Stimulated activated CD8-positive, alpha-beta memory T cell treated with anti-CD3 and anti-CD28 coated beads, Interleukin-2, amount 100 ng/mL, for 48 hours (primary cell): ENCODE results near the gene CNOT6.
"Not testable (repeated sequence)": the region's sequence is repeated elsewhere in the genome, so short reads cannot be mapped to it uniquely, and the experiment has no call there.

Source experiments
- DNase-seq, 2 donors: peaks; one replicate each; pipeline ENCODE4 v3.0.0-alpha.2; 2020; ENCODE audit warnings: low read depth in 2 of 2

The CNOT6 gene

DNA sequence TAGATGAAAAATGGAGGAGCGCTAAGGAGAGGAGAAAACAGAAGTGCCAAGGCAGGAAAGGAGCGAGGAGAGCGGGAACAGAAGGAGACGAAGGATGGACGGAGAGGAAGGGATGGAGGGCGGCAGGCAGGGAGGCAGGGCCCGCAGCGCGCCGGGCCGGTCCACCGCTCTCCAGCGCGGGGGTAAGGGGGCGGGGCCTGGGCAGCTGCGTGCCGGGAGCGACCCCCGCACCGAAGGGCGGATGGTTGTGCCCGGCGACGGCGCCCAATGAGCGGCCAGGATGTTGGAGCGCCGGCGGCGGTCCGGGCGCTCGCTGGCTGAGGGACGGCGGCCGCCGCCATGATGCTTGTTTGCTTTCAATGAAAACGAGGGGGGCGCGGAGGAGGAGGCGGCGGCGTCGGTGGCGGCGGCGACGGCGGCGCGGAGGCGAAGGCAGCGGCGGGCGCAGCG lies at the start of gene CNOT6:
TSS of gene CNOT6 (plus strand) at position 320 of the 450 bp plus-strand sequence. CDS start 34,898 bp downstream, outside the sequence.
- DNase-seq, result peak; percentile 89 to 94

DNA sequence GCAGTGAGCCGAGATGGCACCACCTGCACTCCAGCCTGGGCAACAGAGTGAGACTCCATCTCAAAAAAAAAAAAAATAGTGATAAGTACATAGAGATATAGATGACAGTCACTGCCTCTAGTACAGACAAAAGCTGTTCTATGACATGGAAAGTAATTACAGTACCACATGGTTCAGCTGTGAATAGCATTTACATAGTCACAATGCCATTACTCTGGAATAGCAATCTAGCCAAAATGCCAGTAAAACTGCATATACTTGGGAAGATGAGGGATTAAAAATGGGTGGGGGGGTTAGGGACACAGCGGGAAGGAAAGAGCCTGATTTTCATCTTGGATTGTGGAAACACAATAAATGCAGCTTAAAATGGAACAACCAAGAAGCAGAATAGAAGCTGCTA lies 39.4 kb upstream of the CNOT6 start:
- DNase-seq, result no peak

DNA sequence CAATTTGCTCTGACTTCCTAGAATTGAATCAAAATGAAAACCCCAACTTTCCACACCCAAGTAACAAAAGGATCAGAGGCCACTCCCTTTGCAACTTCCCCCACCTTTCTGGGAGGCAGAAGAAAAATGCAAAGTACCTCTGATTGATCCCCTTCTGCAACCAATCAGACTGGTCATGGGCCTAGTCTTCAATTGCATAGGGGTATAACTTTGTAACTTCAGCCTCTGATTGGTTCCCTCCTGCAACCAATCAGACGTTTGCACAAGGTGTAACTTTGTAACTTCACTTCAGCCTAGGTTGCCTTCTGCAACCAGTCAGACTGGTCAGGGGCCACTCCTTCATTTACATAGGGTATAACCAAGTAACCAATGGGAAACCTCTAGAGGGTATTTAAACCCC lies 38.3 kb upstream of the CNOT6 start:
- no peak for DNase-seq

DNA sequence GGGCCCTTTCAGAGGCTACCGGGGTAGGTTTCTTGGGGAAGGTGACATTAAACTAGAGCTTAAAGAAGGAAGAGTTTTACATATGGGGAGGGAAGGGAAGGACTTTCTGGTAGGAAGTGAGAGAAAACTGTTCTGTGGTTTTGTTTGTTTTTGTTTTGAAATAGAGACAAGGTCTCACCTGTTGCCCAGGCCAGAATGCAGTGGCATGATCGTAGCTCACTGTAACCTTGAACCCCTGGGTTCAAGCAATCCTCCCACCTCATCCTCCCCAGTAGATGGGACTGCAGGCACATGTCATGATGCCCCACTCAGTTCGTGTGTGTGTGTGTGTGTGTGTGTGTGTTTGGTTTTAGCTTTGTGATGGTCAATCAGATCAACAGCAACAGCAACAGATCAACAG lies 37.4 kb upstream of the CNOT6 start:
- DNase-seq, result no peak

DNA sequence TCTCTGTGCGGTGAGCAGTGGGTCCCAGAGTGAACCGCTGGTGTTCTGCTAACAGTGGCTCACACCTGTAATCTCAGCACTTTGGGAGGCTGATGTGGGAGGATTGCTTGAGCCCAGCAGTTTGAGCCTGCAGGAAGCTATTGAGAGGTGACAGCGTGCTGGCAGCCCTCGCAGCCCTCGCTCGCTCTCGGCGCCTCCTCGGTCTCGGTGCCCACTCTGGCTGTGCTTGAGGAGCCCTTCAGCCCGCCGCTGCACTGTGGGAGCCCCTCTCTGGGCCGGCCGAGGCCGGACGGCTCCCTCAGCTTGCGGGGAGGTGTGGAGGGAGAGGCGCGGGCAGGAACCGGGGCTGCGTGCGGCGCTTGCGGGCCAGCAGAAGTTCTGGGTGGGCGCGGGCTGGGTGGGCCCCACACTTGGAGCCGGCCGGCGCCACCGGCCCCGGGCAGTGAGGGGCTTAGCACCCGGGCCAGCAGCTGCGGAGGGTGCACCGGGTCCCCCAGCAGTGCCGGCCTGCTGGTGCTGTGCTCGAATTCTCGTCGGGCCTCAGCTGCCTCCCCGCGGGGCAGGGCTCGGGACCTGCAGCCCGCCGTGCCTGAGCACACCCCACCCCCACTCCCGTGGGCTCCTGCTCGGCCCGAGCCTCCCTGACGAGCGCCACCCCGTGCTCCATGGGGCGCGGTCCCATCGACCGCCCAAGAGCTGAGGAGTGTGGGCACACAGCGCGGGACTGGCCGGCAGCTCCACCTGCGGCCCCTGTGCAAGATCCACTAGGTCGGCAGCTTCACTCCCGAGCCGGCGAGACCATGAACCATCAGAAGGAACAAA lies 35.1 kb upstream of the CNOT6 start:
- not testable (repeated sequence) for DNase-seq

DNA sequence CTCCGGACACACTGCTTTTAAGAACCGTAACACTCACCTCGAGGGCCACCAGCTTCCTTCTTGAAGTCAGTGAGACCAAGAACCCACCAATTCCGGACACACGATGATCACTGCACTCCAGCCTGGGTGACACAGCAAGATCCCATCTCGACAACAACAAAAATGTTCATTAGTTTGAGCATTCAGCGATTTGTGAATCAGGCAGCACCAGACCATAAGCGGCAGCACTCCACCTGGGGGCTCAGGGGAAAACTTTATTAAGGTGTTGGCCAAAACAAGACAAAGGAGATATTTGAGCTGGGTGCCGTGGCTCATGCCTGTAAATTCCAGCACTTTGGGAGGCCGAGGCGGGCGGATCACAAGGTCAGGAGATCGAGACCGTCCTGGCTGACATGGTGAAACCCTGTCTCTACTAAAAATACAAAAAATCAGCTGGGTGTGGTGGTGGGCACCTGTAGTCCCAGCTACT lies 34.5 kb upstream of the CNOT6 start:
- DNase-seq, result not testable (repeated sequence)

GRCh38 chr5:180460834-180461233 lies 33.3 kb upstream of the CNOT6 start:
- DNase-seq, result no peak

GRCh38 chr5:180461303-180461702 lies 32.9 kb upstream of the CNOT6 start:
- DNase-seq, result no peak

GRCh38 chr5:180463216-180463900 lies 30.8 kb upstream of the CNOT6 start:
- DNase-seq, result no peak

- no peak for DNase-seq
Measured at GRCh38 chr5:180463916-180464602, 30.1 kb upstream of the CNOT6 start.

DNA sequence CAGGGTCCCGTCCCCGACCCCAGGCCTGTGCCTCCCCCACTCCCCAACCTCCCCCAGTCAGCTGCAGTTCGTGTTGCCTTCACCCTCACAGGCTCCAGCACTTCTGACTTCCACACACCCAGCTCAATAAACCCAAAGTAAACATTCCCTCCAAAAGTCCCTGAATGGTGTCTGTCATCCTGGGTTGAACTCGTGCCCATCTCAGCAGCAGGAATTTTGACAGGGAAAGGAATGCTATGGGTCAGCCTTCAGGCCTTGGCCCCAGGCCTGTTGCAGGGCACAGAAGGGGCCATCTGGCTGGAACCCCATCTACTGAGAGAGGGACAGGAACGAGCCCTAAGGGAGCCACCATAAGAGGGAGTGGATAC lies 29.6 kb upstream of the CNOT6 start:
- DNase-seq, result no peak

GRCh38 chr5:180465052-180465451 lies 29.1 kb upstream of the CNOT6 start:
- DNase-seq, result not testable (repeated sequence)

DNA sequence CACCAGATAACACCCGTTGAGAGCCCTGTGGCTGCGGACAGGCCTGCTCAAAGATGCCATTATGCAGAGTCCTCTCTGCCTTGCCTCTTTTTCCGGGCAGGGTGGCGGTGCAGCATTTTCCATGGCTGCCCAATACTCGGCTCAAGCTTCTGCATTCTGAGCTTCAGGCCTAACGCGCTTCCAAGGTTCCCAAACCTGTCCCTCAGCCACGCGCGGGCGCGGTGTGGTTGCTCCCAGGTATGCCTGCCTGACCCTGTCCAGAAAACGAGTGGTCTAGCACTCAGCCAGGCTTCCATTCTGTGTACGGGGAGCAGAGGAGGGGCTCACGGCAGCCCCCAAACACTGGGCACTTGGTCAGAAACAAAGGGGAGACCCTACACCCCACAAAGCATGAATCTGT lies 27.9 kb upstream of the CNOT6 start:
- no peak for DNase-seq

DNA sequence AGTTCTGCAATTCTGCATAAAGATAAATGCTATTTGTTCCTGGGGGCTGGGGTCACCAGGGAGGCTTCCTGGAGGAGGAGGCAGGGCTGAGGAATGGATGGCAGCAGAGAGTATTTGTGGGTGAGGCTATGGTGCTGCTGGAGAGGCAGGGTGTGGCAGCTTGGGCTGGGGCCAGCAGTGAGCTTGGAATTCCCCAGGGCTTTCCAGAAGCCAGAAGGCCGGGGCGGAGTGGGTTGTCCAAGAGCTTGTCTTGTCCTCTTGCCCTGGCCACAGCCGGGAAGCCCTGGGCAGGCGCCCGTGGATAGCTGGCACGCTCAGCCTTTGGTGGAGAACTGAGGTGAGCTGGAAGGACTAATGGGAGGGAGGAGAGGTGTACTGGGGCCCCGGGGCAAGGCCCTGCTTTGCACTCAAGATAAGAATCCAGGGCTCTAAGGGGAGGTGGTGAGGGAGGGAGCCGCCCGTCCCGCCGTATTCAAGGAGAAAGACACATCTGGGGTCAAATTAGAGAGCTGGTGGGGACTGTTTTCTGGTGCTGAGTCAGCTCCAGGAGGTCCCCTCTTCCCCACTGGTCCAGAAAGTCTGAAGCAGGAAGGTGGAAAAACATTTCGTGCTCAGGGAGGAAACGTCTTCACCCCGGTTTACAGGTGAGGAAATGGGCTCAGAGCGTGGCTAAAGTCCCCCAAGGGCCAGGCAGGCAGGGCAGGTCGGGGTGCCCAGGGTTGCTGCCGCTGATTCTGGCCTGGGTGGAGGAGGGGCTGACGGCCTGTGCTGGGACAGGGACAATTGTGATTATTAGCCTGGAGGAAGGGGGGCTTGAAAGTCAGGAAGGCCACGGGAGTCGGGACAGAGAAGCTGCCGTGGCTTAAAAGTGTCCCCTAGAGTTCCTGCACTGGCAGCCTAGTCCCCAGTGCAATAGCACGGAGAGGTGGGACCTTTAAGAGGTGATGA lies 26.9 kb upstream of the CNOT6 start:
- no peak for DNase-seq

- no peak for DNase-seq
Measured at GRCh38 chr5:180467989-180468731, 26.0 kb upstream of the CNOT6 start.

GRCh38 chr5:180468732-180469585 lies 25.2 kb upstream of the CNOT6 start:
- DNase-seq, result no peak

- DNase-seq, result no peak
Measured at GRCh38 chr5:180469586-180469865, 24.7 kb upstream of the CNOT6 start.

DNA sequence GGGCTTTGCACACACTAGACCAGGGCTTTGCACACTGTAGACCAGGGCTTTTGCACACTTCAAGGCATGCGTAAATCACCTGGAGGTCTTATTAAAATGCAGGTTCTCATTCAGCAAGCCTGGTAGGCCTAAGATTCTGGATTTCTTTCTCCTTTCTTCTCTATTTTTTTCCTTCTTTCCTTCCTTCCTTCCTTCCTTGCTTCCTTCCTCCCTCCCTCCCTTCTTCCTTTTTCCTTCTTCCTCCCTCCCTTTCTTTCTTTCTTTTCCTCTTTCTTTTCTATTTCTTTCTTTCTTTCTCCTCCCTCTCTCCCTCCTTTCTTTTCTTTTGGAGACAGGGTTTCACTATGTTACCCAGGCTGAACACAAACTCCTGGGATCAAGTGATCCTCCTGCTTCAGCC lies 24.3 kb upstream of the CNOT6 start:
- no peak for DNase-seq

GRCh38 chr5:180470361-180470760 lies 23.8 kb upstream of the CNOT6 start:
- no peak for DNase-seq
